OCI-LY3 (cell line): ENCODE results near the gene IMMP2L.

ENCODE experiments used
- CTCF ChIP-seq: fragments of 200-600, 300-600 bp; sonication (generic); IDR thresholded peaks from 2 replicates; pipeline ENCODE4 v1.5.1; 2014; ENCODE audit warnings: antibody characterized with exemption, low read length, low read depth
- EZH2phosphoT487 ChIP-seq: fragments of 200-600 bp; shearing (Covaris generic); IDR thresholded peaks from 2 replicates; pipeline ENCODE4 v1.6.1; 2018; ENCODE audit warnings: antibody characterized with exemption, mixed run types, low read depth

GRCh38 chr7:110647266-110647665 lies 915.0 kb downstream of the IMMP2L start:
- no peak for TF ChIP-seq CTCF
- TF ChIP-seq EZH2phosphoT487 = no peak
